NCI-H1092 (cell line): ENCODE results near the gene SMIM36.
"Not testable (repeated sequence)": the region's sequence is repeated elsewhere in the genome, so short reads cannot be mapped to it uniquely, and the experiment has no call there.

Source experiments
- DNase-seq: peaks from one replicate; lab custom pipeline; 2025; lab: John Stamatoyannopoulos, UW

Gene SMIM36

DNA sequence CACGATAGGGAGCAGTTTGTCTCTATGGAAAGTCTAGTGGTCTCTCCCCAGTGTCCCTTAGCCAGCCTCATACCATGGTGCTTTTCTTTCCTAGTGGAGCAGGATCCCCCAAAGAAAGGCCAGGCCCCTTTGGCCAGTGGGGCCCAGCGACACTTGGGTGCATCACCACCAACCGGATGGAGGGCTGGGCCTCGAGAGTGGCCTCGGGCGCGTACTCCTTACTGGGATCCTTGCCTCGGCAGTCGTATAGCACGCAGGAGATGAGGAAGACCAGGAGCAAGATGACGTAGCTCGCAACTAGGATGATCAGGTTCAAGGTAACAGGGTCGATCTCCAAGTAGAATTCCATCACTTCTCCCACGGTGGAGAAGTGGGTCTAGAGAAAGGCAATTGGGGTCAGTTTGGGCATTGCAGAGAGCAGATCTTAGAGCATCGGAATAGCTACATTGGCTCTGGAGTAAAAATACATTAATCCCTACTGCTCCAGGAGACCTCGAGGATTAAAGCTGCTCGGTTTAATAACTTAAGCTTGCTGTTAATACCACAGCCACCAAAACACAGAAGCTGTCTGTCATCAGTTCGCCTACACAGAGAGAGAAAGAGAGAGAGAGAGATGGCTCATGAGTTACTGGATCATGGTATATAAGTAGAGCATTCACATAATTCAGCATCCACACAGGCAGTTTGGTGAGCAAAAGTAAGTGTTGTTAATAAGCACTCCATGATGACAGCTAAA is at the start of gene SMIM36:
Gene SMIM36 (minus strand): TSS at position 467 of the 736 bp plus-strand sequence.
- no peak for DNase-seq

- DNase-seq = no peak
Observed at GRCh38 chr17:55555772-55556171, 44.5 kb upstream of the SMIM36 start.

- peak; percentile 11 for DNase-seq
Observed at GRCh38 chr17:55549140-55549539, 37.9 kb upstream of the SMIM36 start.

DNA sequence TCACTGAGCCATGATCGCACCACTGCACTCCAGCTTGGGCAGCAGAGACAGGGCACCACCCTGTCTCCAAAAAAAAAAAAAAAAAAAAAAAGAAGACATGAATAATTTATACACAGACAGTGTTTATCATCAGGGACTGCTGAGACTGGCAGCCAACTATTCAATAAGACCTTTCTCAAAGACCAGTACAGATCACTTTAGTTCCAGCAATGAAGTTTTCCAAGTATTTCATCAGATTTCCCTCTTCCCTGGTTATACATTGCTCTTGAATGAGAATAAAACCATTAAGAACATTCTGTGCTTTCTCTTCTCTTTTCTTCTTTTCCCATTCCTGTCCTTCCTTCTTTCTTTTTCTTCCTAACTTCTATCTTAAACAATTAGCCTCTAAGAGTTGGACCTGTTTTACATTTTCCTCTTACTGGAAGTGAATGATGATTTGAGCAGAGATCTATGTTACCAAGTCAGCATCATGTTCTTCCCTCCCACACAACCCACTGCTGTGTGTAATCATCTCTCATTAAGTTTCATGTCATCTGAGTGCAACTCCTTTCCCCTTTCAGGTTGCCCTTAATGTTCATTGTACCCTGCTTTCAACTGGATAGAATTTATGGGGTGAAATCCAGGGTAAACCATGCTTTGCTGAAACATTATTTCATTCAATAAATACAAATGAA is 35.9 kb upstream of the SMIM36 start:
- no peak for DNase-seq

- no peak for DNase-seq
Observed at GRCh38 chr17:55546481-55546880, 35.2 kb upstream of the SMIM36 start.

GRCh38 chr17:55545806-55546205 is 34.6 kb upstream of the SMIM36 start:
- DNase-seq = no peak

DNA sequence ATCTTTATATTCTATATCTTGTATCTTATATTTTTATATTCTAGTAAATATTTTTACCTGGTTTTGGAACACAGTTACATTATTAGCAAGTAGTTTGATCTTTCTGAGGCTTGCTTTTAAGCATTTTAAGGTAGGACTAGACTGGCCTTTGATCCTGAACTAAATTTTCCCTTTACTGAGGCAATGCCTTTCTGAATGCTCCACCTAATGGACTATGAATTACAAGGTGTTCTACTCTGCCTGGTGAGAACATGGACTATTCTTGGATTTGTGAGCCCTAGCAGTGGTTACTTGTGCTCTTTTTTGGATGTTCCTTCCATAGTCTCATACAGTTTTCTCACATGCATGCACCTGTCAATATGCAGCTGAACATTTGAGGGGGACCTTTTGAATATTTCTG is 32.5 kb upstream of the SMIM36 start:
- DNase-seq = no peak

- DNase-seq = no peak
Observed at GRCh38 chr17:55540414-55541091, 29.3 kb upstream of the SMIM36 start.

- DNase-seq = no peak
Observed at GRCh38 chr17:55536205-55536604, 25.0 kb upstream of the SMIM36 start.

DNA sequence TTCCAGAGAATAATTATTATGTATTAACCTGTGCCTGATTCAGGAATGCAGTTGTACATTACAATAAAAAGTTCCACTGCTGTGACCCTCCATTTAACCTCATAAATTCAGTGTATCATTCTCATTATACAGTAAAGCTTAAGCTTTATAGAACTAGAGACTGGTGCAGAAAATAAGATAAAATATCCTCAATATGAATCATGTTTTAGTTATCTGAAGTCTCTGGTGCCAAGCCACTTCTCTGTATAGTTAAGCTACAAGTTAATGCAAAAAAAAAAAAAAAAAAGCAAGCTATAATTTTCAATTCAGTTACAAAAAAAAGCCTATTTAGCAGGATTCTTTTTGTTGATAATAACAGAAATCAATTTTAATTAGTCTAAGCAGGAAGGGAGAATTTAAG is 22.4 kb upstream of the SMIM36 start:
- DNase-seq = no peak

GRCh38 chr17:55532670-55533069 is 21.4 kb upstream of the SMIM36 start:
- DNase-seq = no peak

GRCh38 chr17:55531053-55531728 is 19.9 kb upstream of the SMIM36 start:
- DNase-seq = no peak

DNA sequence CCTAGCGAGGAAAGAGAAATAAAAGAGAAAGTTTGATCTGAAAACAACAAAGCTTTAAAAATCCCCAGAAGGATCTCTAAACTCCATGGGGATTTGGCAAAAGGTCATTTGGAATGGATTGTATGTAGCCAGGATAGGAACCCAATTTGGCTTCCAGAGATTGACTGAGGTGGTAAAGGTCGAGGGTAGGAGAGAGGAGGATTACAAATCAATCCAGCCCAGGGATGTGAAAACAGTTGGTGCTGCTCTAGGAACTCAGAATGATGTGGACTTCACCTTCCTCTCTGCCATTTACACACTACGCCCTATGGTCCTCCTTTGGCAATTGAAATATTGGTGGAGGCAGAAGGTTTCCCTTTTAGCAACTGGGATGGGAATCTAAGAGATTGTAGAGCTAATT is 18.8 kb upstream of the SMIM36 start:
- DNase-seq = no peak

DNA sequence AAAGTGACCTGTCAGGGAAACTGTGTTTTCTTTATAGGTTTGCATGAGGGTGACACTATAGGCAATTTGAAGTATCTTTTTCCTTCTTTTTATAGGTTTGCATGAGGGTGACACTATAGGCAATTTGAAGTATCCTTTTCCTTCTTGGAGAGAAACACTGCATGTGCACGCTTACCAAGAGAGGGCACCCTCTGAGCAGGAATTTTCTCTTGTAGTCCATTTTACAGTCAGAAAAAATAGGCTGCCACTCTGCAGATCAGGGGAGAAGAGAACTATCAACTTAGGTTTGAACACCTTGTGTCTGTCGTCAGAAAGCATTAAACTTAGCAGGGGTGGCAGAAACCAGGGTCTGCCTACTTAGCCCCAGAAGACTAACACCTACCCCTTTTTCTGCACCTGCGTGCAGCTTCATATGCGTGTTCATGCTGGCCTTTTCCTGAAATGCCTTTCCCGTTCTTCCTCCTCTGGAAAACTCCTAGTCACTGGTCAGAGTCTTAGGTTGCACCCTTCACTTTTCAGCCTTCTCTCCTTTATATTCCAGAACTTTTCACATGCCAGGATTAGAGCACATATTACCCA is 16.4 kb upstream of the SMIM36 start:
- DNase-seq = peak; percentile 37

DNA sequence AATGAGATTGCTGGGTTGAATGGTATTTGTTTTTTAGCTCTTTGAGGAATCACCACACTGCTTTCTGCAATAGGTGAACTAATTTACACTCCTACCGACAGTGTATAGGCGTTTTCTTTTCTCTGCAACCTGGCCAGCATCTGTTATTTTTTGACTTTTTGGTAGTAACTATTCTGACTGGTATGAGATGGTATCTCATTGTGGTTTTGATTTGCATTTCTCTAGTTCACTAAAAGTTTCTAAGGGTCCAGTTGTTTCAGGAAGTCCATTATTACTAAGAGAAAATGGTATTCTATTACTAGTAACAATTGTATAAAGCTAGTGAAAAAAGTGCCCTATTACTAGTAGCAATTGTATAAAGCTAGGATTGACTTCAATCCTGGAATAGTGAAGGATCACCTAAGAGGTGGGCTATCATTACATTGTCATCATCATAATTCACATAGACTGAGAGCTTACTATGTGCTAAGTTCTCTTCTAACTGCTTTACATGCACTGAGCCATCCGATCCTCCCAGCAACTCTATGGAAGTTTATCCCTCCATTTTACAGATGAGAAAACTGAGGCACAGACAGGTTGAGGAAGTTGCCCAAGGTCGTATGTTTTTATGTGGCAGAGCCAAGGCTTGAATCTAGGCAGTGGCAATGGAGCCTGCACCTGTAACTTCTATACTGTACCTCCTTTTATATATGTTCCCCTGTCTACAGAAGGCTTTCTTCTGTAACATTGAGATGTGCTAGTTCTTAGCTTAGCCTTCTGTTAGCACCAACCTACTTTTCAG is 13.4 kb upstream of the SMIM36 start:
- no peak for DNase-seq

- DNase-seq = not testable (repeated sequence)
Observed at GRCh38 chr17:55523032-55523431, 11.8 kb upstream of the SMIM36 start.

DNA sequence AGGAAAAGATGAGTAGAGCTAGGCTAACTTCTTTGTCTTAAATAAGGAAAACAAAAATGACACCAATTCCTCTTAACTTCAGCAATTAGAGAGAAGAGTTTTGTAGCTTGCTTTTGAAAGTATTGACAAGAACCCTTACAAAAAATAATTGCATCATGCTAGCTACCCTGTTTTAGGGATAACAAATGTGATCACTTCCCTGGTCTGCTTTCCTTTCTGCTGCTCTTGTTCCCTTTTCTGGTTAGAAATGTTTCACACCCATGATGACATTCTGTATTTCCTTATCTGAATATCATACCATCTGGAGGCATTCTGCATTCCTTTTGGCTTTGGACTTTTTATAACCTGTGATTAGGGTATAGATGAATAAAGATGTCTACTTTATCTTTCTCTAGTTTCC is 9.9 kb upstream of the SMIM36 start:
- DNase-seq = no peak

- no peak for DNase-seq
Observed at GRCh38 chr17:55520402-55520801, 9.2 kb upstream of the SMIM36 start.

- no peak for DNase-seq
Observed at GRCh38 chr17:55518510-55518909, 7.3 kb upstream of the SMIM36 start.

DNA sequence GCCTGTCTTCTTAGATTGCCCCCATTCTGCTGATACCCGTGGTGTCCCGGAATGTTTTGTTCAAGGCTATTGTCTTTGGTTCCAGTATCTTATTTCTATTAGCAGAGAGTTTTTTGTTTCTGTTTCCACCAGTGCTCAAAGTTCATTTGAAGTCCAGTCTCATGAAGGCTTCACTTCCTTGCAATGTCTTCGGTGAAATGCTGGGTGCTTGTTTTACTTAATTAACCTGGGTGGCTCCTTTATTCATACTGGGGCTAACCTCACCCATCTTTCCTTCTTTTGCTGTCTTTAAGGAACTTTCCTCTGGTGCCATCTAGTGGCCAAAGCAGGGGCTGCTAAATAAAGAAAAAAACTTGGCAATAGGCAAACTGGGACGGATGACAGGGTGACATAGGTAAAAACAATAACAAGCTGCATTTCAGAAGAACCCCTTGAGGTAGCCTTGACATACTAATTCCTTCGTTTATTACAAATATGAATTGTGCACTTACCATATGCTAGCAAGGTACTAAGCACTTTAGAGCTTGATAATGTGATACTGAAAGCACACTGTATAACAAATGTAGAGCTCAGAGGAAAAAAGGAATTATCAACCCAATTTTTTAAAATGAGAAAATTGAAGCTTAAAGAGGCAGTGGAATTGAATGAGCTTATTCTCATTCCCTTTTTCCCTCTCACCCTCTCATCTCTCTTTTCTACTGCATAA is 2.8 kb upstream of the SMIM36 start:
- peak; percentile 45 for DNase-seq

- DNase-seq = not testable (repeated sequence)
Observed at GRCh38 chr17:55507669-55508068, 3.6 kb downstream of the SMIM36 start.
